Kidney glomerular epithelial cell (primary cell): ENCODE measurements around the gene MCF2L.
"Not testable (repeated sequence)": the region's sequence is repeated elsewhere in the genome, so short reads cannot be mapped to it uniquely, and the experiment has no call there.

Experiments used
- DNase-seq: peaks from one replicate; lab custom pipeline; 2025; lab: John Stamatoyannopoulos, UW

The MCF2L gene, protein sequence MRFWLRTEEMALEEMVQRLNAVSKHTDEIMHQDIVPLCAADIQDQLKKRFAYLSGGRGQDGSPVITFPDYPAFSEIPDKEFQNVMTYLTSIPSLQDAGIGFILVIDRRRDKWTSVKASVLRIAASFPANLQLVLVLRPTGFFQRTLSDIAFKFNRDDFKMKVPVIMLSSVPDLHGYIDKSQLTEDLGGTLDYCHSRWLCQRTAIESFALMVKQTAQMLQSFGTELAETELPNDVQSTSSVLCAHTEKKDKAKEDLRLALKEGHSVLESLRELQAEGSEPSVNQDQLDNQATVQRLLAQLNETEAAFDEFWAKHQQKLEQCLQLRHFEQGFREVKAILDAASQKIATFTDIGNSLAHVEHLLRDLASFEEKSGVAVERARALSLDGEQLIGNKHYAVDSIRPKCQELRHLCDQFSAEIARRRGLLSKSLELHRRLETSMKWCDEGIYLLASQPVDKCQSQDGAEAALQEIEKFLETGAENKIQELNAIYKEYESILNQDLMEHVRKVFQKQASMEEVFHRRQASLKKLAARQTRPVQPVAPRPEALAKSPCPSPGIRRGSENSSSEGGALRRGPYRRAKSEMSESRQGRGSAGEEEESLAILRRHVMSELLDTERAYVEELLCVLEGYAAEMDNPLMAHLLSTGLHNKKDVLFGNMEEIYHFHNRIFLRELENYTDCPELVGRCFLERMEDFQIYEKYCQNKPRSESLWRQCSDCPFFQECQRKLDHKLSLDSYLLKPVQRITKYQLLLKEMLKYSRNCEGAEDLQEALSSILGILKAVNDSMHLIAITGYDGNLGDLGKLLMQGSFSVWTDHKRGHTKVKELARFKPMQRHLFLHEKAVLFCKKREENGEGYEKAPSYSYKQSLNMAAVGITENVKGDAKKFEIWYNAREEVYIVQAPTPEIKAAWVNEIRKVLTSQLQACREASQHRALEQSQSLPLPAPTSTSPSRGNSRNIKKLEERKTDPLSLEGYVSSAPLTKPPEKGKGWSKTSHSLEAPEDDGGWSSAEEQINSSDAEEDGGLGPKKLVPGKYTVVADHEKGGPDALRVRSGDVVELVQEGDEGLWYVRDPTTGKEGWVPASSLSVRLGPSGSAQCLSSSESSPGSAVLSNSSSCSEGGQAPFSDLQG

GRCh38 chr13:112968910-112969691 lies at the start of gene MCF2L:
TSS of gene MCF2L (plus strand) at chr13:112969214. CDS start at chr13:112969380, 166 bp downstream.
- peak; percentile 20 for DNase-seq

- DNase-seq, result no peak
Measured at GRCh38 chr13:112923962-112924361, 45.1 kb upstream of the MCF2L start.

GRCh38 chr13:112924365-112924764 lies 44.6 kb upstream of the MCF2L start:
- DNase-seq, result no peak

DNA sequence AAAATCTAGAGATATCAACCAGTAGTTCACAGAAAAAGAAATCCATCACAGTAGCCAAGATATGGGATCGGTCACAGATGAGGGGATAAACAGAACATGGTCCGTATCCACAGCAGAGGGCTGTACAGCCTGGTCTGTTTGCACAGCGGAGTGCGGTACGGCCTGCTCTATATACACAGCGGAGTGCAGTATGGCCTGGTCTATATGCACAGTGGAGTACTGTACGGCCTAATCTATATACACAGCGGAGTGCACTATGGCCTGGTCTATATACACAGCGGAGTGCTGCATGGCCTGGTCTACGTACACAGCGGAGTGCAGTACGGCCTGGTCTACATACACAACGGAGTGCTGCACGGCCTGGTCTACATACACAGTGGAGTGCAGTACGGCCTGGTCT lies 43.0 kb upstream of the MCF2L start:
- DNase-seq, result no peak

DNA sequence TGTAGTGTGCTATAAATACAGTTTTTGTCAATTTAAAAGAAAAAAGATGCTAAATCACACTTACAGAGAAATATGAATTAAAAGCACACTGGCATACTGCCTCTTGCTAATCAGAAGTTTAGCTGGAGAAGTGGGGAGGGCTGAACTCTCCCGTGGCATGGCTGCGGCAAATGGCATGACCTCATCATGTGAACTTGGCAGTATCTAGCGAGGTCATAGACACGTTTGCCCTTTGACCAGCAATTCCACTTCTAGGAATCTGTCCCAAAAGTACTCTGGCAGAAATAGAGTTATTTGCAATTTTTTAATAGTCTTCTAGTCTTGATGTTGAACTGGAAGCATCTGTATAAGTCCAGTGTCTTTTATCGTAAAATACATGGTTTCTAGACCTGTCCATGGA lies 42.0 kb upstream of the MCF2L start:
- no peak for DNase-seq

DNA sequence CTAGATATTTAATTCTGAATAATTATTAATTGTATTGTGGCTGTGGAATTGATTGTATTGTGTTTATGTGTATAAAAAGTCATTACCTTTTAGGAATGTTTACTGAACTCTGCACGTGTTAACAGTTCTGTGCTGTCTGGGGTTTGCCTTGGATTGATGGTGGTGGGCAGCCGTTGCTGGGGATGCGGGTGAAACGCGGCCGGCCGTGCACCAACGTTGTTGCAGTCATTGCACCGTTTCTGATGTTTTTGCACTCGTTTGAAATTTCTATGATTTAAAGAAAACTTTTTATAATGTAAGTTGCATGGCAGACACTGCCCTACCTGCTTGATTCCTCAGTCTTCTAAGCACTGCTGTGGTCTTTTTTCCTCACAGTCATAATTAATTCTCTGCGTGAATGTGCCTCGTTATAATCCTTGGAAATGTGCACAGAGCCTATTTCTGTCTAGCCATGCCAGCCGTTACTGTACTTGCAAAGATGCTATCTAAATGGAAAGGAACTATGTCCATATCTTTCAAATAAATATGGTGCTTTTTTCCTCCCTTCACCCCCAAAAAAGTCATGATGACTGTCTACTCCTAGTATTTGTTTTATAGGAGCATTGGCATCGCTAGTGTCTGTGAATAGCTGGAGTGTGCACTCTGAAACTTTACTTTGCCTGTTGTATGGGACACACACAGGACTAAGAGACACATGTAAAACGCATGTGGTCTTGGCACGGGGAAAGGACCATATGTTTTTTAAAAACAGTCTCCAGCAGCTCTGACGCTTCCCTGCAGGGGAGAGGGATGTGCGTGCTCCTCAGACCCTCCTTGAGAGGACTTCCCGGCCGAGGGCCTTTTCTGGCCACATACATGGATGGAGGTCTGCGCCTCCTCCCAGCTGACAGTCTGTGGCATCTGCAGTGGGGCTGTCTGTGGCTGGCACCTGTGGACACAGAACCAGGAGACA lies 40.7 kb upstream of the MCF2L start:
- no peak for DNase-seq

DNA sequence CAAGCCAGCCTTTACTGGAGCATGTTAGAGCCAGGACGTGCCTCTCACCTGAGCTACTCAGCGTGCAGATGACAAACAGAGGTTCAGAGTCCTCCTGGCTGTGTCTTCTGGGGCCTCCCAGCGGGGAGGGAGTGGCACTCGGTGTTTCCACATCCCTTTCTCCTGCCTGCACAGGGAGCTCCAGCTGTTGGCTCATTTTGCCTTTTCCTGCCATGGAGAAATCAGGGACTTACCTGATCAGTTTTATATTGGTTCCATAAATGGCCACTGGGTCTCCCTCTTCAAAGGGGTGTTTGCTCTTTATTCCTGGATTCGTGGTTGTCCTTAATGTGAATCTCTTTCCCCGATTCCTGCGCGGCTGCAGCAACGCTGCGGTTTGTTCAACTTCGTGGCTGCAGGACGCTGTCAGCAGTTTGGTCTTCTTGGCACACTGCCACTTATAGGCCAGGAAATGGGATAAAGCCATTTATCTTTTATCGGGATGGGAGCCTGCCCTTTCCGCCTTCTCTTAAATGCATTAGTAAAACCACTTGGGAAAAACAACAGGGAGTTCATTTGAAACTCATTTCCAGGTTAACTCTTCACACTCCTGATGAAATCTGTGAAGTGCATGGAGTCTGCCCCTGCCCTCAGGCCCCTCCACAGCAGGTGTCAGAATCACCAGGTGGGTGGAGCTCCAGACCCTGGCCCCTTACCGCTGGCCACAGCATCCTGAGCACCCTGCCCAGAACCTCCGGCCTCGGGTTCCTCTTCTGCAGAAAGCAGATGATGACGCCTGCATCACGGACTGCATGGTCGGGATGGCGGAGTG lies 39.8 kb upstream of the MCF2L start:
- no peak for DNase-seq

- DNase-seq, result no peak
Measured at GRCh38 chr13:112929783-112930055, 39.3 kb upstream of the MCF2L start.

GRCh38 chr13:112930192-112930591 lies 38.8 kb upstream of the MCF2L start:
- DNase-seq, result no peak

DNA sequence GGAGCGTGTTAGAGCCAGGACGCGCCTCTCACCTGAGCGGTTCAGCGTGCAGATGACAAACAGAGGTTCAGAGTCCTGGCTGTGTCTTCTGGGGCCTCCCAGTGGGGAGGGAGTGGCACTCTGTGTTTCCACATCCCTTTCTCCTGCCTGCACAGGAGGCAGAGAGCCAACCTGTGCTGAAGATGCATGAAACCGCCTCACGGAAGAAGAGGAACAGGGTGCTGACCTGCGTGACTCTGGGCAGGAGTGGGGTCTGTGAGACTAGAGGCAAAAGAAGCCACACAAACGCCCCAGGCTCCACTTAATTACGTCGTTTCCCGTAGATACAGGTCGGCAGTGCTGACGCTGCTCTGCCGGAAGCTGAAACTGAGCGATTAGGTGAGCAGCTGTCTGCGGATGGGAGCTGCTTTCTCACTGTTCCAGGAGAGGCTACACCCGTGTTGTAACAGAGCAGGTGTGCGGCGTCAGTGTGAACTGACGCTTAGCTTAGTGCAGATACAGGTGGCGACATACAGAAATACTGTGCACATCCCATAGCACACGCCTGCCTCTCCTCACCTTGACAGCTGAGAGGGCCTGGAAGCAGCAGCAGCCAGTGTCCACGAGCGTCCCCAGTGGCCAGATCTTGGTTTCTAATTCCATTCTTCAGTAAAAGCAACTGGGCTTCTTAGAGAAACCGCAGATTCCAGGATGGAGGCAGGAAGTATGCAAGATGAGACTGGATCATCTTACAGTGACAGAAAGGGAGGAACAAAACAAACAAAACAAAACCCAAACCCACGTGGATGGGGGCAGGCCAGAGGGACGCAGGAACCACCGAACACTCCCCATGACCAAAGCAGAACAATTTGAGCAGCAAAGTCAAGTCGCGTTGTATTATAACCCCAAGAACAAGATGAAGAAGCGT lies 37.7 kb upstream of the MCF2L start:
- DNase-seq, result peak; percentile 90

- DNase-seq, result no peak
Measured at GRCh38 chr13:112932971-112933370, 36.0 kb upstream of the MCF2L start.

- no peak for DNase-seq
Measured at GRCh38 chr13:112933649-112934048, 35.4 kb upstream of the MCF2L start.

DNA sequence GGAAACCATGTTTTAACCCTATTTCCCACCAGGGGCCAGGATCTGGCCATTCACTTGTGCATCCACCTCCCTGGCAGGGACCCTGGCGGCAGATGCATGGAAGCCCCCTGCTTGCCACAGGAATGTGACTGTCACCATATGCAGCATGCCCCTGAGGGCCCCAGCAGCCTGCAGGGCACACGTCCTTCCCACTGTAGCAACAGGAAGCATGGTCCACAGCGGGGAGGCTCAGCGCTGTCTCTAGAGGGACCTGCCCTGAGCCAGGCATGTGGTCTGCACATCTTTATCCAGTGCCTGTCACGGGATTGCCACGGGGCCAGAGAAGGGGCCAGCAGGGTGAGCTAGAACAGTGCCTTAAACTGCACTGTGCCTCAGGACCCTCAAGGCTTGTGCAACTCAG lies 34.9 kb upstream of the MCF2L start:
- DNase-seq, result no peak

- DNase-seq, result no peak
Measured at GRCh38 chr13:112938680-112939079, 30.3 kb upstream of the MCF2L start.

- DNase-seq, result no peak
Measured at GRCh38 chr13:112940236-112940635, 28.8 kb upstream of the MCF2L start.

DNA sequence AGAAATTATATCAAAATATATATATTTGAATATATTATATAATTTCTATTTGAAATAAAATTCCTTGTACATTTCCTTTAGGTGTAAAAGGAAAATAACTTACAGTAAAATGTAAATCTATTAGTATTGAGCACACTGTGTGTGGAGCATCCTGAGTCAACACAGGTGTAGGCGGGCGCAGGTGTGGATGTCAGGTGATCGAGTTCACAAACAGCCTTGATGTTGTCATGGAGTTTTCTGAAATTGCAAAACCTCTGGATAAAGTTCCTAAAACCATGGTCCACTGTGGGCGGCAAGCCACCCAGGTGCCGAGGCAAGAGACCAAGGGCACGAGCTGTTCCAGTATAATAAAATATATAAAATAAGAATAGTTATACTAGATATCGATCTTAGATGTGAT lies 27.7 kb upstream of the MCF2L start:
- DNase-seq, result no peak

DNA sequence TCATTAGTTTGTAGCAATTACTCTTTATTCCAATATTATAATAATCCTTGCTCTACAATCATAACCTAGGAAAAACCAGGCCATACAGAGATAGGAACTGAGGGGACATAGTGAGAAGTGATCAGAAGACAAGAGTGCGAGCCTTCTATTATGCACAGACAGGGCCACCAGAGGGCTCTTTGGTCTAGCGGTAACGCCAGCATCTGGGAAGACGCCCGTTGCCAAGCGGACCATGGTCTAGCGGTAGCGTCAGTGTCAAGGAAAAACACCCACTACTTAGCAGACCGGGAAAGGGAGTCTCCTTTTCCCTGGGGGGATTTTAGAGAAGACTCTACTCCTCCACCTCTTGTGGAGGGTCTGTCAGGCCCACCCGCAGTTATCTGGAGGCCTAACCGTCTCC lies 27.2 kb upstream of the MCF2L start:
- not testable (repeated sequence) for DNase-seq

DNA sequence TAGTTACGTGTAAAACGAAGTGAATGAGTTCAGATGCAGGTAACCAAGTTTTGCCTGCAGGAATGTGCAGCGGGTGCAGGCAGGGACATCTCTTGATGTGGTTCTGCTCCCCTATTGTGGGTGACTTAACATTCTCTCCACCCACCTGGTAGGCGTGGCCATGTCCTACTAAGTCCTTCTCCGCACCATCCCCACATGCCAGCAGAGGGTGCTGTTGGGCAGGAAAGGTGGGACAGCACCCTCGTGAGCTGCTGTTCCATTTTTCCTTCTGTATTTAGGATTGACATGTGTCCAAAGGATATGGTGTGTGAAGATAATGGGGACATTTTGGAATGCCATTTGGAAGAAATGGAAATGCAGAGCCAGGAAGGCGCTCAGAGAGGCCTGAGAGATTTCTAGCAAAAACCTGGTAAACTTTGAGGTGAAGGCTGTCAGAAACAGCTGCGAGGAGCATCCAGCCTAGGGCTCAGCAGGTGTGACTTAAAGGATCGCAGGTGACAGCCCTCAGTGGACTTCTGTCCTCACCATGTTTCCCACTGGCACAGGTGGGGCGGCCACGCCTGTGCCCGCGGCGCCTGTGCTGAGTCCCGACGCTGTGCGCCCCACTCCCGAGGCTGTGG lies 26.2 kb upstream of the MCF2L start:
- DNase-seq, result peak; percentile 90
